GM10266 (cell line): Measurements from ENCODE around the gene HNF4A.
"Not testable (repeated sequence)": the region's sequence is repeated elsewhere in the genome, so short reads cannot be mapped to it uniquely, and the experiment has no call there.

Experiments used
- DNase-seq: peaks from one replicate; pipeline ENCODE4 v3.0.0; 2012; ENCODE audit errors: extremely low spot score
- CTCF ChIP-seq: IDR thresholded peaks from 2 replicates; pipeline ENCODE4 v1.5.1; 2012; ENCODE audit warnings: mild to moderate bottlenecking, low read depth; ENCODE audit not compliant: control insufficient read depth, insufficient read depth; ENCODE audit errors: missing control alignments

The HNF4A gene

GRCh38 chr20:44324343-44324742 lies 31.2 kb upstream of the HNF4A start:
- no peak for DNase-seq
- no peak for TF ChIP-seq CTCF

- TF ChIP-seq CTCF = no peak
- DNase-seq = no peak
Observed at GRCh38 chr20:44326391-44327159, 28.9 kb upstream of the HNF4A start.

DNA sequence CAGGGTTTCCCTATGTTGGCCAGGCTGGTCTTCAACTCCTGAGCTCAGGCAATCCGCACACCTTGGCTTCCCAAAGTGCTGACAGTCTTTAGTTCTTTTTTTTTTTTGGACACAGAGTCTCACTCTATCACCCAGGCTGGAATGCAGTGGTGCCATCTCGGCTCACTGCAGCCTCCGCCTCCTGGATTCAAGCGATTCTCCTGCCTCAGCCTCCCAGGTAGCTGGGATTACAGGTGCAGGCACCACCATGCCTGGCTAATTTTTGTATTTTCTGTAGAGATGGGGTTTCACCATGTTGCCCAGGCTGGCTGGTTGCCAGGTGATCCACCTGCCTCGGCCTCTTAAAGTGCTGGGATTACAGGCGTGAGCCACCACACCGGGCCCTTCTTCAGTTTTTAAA lies 27.8 kb upstream of the HNF4A start:
- not testable (repeated sequence) for DNase-seq

GRCh38 chr20:44328428-44328827 lies 27.1 kb upstream of the HNF4A start:
- TF ChIP-seq CTCF = no peak
- DNase-seq = no peak

- no peak for DNase-seq
- TF ChIP-seq CTCF = no peak
Observed at GRCh38 chr20:44331201-44331600, 24.3 kb upstream of the HNF4A start.

DNA sequence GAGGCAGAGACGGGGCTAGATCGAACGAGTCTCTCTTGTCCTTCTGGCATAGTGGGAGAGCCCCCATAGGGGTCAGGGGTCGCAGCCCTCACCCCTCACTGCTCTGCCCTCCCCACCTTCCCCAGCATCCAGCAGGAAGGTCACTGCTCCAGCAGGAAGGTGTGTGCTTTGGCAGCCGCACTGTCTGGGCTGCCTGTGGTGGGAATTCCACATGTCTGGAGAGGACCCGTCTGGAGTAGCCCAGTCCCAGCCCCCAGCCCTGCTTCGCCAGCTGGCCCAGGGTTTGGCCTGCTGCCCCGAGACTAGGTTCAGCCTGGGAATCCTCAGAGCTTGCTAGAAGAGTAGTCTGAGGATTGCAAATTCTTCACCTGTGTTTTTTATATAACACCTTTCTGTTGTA lies 21.2 kb upstream of the HNF4A start:
- DNase-seq = no peak
- TF ChIP-seq CTCF = no peak

- DNase-seq = no peak
- no peak for TF ChIP-seq CTCF
Observed at GRCh38 chr20:44334709-44335108, 20.8 kb upstream of the HNF4A start.

GRCh38 chr20:44335675-44336074 lies 19.8 kb upstream of the HNF4A start:
- no peak for DNase-seq
- no peak for TF ChIP-seq CTCF
